NT2/D1 (cell line): Measurements from ENCODE around the gene TOMM6.

Experiments used
- SUZ12 ChIP-seq: IDR thresholded peaks from 2 replicates; pipeline ENCODE4 v1.6.1; 2011; ENCODE audit not compliant: insufficient read length, insufficient read depth; ENCODE audit errors: extremely low read depth
- YY1 ChIP-seq: IDR thresholded peaks from 2 replicates; pipeline ENCODE4 v1.6.1; 2011; ENCODE audit not compliant: insufficient read length, insufficient read depth
- ZNF274 ChIP-seq: IDR thresholded peaks from 2 replicates; pipeline ENCODE4 v1.6.1; 2011; ENCODE audit warnings: mild to moderate bottlenecking, low read depth, low read length

DNA sequence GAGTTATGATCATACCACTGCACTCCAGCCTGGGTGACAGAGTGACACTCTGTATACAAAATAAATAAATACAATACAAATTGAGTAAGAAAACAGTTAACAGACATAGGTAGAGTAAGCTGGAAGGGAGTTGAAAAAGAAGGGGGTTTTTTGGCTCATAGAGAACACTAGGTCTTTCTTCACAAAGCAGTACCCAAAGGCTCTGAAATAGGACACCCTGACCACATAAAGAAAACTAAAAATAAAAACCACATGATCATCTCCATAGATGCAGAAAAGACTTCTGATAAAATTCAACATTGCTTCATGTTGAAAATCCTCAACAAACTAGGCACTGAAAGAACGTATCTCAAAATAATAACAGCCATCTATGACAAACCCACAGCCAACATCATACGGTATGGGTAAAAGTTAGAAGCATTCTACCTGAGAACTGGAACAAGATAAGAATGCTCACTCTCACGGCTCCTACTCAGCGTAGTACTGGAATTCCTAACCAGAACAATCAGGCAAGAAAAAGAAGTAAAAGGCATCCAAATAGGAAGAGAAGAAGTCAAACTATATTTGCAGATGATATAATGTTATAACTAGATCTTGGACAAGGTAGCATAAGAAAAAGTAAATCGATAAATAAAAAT lies 48.6 kb downstream of the TOMM6 start:
- TF ChIP-seq ZNF274: no peak
- TF ChIP-seq YY1: no peak
- TF ChIP-seq SUZ12: no peak
